ENCODE measurements around the gene FGR.

- no peak for TF ChIP-seq CTCF (conservative IDR thresholded peaks at IDR 0.05)
- TF ChIP-seq ZFX (IDR thresholded peaks at IDR 0.05): no peak
Measured at GRCh38 chr1:27589441-27589840, 45.5 kb downstream of the FGR start.
